GM12864 (cell line): ENCODE results near the gene HTR3B.
"Not testable (repeated sequence)": the region's sequence is repeated elsewhere in the genome, so short reads cannot be mapped to it uniquely, and the experiment has no call there.

ENCODE experiments used
- DNase-seq: peaks from one replicate; pipeline ENCODE4 v3.0.0-alpha.2; 2011; ENCODE audit warnings: low read depth
- H3K4me3 ChIP-seq: 2 replicates; pipeline ENCODE4 v1.5.1; 2011; ENCODE audit warnings: mild to moderate bottlenecking, low read depth, low read length, control low read depth
- CTCF ChIP-seq: IDR thresholded peaks from 2 replicates; pipeline ENCODE4 v1.5.1; 2011; ENCODE audit warnings: low read depth, mild to moderate bottlenecking, moderate library complexity, low read length, control low read depth, inconsistent platforms; ENCODE audit errors: missing control alignments

HTR3B gene

DNA sequence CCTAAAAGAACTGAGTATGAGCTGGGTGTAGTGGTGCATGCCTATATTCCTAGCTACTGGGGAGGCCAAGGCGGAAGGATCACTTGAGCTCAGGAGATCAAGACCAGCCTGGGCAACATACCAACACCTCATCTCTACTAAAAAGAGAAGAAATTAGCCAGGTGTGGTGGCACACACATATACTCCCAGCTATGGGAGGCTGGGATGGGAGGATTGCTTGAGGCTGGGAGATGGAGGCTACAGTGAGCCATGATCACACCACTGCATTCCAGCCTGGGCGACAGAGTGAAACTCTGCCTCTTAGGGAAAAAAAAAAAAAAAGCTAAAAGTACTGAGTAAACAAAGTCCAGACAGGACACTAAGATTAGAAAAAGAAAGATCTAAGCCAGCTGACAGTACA, 3.5 kb upstream of the HTR3B start:
- DNase-seq = no peak
- H3K4me3 ChIP-seq = no peak overlapping the region
- TF ChIP-seq CTCF = no peak

DNA sequence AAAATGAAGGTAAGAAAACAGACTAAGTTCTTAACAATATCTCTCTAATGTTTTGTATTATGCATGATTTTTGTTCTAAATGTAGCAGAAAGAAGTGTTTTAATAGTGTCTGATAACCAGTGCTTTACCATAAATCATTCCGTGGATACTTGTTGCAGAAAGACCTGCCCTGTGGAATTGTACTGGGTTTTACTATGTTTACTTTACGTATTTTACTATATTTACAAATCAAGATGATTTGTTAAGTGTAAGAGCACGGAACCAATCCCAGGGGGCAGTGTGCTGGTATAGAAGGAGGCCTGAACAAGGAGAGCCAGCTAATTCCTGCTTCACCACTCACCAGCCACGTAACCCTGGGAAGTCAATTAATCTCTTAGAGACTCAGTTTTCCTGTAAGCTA, 1.4 kb downstream of the HTR3B start:
- no peak overlapping the region for H3K4me3 ChIP-seq
- DNase-seq = no peak
- TF ChIP-seq CTCF = peak; percentile 10

- H3K4me3 ChIP-seq = no peak overlapping the region
- no peak for TF ChIP-seq CTCF
- DNase-seq = no peak
Measured at GRCh38 chr11:113906516-113906915, 1.9 kb downstream of the HTR3B start.

DNA sequence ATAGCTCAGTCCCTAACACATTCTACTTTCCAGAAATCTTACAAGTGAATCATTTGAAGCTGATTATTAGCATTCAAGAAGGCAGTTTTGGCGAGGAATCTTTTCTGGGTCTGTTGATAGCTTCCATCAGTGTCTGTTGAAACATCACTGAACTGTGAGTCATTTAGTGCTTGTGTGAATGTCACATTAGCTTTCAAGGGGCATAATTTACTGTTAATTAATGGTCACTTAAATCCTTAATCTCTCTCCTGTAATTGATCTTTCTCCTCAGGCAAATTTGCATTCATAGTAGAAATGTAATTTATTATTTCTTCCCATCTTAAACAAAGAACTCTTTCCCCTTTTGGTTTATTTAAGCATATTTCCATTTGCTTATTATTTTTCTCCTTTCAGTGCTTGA, 2.6 kb downstream of the HTR3B start:
- no peak for TF ChIP-seq CTCF
- DNase-seq = no peak
- no peak overlapping the region for H3K4me3 ChIP-seq

DNA sequence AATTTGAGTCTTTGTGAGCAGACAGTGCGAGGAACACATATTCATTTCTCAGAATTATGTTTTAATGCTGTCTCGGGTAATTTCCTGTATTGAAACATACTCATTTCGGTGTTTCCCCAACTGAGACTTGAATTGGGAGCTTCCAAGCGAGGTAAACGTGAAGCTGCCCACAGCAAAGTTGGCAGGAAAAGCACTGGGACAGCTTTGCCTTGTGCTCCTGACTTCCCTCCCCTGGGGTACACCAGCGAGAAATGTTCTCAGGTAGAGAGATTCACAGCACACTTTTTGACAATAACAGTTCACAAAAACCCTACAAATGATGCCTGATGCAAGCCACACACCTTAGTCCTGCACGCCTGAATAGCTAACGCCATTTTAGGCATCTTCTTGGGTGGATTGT, 3.1 kb downstream of the HTR3B start:
- no peak for TF ChIP-seq CTCF
- no peak for DNase-seq
- no peak overlapping the region for H3K4me3 ChIP-seq

GRCh38 chr11:113908098-113908497, 3.5 kb downstream of the HTR3B start:
- no peak for DNase-seq
- TF ChIP-seq CTCF = no peak
- H3K4me3 ChIP-seq = no peak overlapping the region

- not testable (repeated sequence) for H3K4me3 ChIP-seq, DNase-seq
Measured at GRCh38 chr11:113911491-113911890, 6.9 kb downstream of the HTR3B start.

- DNase-seq = no peak
- no peak for TF ChIP-seq CTCF
- no peak overlapping the region for H3K4me3 ChIP-seq
Measured at GRCh38 chr11:113923572-113923971, 19.0 kb downstream of the HTR3B start.
